ENCODE measurements around the gene EPB42.

EPB42 gene

DNA sequence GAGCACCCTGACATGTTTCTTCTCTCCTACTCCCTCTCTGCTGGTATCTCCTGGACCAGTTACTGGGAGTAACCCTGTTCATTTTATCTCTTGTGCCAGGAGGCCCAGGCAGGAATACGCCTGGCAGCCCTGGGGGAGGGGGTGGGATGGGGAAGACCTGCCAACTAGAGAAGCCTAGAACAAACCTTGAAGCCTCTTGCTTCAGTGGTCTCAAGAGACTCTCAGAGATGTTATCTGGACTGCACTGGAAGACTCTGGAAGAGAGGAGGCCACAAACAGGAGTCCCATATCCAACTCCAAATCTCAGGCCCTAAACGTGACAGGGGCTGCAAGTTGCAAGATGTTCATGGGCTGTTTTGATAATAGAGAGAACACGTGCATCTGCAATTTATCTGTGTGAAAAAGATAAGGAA, at the start of gene EPB42:
Gene EPB42 (minus strand): TSS at position 28 of the 413 bp plus-strand sequence. CDS start 193 bp downstream, outside the sequence.
- DNase-seq: no peak

DNA sequence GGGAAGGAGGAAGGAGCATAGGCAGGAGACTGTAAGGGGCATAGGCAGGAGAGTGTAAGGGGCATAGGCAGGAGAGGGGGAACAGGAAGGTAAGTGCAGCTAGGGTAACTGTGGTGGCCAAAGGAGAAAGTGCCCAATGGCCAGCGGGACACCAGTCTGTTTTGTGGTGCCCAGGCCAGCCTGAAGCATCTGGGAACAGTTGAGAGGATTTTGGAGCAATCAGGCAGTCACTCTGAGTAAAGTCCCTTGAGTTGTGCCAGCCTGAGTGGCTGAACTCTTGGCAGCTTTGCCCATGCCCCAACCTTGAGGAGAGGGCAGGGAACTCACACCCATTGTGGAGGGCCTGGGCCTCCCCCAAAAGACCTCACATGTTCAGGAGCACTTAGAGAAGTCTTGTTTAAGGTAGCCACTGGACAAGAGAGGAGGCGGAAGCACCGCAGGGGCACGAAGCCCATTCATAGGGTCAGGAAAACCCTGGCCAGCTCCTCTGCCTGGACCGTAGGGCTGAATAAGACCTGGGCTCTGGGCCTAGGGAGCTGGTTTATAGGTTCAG, 49.4 kb upstream of the EPB42 start:
- DNase-seq: no peak

DNA sequence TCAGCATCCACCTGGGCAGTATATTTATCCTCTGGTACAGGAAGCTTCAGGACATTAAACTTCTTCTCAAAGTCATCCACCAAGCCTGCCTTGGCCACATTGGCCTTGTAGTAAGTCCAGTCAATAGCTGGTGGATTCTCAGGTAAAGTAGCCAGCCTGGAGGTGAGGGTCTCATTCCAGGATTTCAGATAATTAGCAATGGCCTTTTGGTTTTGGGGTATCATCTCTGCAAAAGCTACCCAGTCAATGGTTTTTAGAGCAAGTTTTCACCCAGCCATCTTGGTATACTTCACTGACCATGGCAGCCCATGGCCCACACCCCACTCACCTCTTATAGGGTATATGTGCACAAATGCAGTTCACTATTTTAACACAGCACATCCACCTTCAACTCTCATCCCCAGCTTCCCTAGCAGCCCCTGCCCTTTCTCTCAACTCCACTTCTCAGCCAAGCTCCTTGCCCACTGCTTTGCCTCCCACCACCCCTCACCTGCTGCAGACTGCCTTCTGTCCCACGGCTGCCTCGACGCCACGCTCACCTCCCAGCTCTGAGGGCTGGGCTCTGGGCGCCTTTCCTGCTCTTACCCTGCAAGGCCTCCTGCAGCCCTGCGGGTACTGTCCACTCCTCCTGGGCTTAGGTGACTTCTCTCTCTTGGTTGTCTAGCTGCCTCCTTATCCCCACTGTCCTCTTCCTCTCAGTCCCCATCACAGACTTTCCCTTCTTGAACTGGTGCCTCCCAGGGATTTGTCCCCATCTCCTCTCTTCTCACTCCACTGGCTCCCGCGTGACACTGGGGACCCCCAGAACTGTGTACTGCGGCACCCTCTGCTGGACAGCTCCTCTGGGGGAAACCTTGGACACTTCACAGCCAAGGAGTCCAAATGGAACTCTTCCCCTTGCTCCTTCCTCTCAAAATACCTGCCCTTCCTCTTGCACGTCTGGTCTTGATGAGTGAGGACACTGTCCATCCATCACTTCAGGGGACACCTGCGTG, 47.6 kb upstream of the EPB42 start:
- DNase-seq: peak in 1 of 2 donors; percentile 33

DNA sequence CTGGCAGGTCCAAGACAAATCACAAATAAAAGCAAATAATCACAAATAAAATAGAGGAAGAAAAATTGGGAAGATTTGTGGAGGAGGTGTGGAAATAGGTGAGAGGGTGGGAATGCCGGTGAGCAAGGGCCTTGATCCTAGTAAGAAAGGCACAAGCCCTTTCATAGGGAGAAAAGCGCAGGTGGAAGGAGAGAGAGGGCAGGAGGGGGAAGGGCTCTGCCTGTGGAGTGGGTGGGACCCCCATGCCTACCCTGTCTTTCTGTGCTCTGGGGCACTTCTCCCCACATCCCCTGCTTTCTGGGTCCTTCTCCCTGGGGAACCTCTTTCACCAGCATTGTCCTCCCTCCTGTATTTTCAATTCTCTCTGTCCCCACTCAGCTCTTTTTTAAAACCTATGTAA, 46.6 kb upstream of the EPB42 start:
- no peak for DNase-seq

DNA sequence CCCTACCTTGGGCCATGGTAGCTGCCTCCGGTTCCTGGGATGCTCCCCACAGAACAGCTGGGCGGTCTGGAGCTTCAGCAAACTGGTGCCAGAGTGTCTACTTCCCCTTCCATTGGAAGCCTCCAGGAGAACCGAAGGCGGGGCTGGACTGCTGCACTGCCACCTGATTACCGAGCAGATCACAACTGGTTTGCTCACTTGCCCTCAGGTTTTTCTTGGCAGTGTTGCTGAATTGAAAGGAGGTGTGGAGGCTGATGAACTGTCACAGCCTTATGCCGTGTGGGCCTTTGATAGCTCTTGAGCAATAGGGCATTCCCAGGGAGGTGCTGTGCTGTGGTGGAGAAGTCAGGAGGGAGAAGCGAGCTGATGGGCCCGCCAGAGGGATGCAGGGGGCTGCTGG, 46.0 kb upstream of the EPB42 start, which contains the start of gene TGM5:
Gene TGM5 (minus strand): TSS at position 95 of the 400 bp plus-strand sequence. CDS start 79 bp downstream, at position 16.
- DNase-seq: no peak

DNA sequence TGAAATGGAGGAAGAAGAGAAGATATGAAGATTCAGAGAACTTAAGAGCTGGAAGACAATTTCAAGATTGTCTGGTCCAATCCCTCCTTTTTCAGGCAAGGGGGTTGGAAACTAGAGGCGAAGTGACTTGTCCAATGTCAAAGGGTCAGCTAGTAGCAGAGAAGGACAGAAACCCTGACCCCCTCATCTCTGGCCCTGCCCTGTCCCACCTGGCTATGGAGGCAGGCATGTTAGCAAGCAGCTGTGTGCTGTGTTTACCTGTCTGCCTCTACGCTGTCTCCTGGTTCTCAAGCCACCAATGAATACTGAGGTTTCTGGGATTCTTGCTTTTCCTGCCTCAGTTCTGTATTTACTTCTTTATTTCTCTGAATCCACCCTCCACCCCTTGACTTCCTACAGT, 45.6 kb upstream of the EPB42 start:
- DNase-seq: no peak

DNA sequence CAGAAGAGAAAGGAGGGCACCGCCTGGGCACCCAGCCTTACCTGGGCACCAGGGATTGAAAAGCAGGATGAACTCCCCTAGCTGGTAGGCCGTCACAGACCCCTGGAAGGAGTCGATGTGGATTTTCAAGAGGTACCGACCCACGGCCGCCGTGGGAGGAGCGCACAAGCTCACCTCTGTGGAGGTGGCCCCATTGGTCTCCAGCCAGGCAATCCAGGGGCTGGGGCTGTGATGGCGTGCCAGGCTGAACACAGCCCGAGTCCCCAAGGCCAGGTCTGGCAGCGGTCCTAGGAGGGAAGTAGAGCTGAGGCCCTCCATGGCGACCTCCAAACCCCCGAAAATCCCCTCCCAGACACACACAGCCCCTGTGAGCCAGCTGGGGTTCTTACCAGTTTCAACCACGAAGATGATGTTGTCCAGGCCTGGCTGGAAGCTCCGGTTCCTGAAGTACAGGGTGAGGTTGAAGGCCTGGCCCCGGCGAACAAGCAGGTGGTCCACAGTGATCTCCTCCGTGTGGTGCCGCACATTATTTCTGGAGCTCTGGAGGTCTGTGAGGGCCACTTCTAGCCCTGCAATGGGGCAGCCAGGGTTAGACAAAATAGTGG, 39.3 kb upstream of the EPB42 start:
- no peak for DNase-seq

DNA sequence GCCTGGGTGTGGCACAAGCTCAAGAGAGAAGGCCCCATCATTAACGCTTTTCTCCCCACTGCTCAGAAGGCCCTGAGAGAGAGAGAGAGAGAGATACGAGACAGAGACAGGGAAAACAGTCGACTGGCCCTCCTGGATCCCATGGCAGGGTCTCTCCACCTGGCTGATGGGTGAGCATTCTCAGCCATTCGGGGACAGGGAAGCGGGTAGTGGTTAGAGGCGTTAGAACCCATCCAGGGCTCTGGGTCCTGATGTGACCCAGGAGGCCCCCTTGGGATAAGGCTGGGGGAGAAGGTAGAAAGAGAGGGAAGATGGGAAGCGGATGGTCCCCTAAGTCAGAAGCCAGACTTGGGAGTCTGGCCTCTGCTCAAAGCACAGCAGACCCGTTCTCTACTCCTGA, 38.0 kb upstream of the EPB42 start:
- DNase-seq: no peak

DNA sequence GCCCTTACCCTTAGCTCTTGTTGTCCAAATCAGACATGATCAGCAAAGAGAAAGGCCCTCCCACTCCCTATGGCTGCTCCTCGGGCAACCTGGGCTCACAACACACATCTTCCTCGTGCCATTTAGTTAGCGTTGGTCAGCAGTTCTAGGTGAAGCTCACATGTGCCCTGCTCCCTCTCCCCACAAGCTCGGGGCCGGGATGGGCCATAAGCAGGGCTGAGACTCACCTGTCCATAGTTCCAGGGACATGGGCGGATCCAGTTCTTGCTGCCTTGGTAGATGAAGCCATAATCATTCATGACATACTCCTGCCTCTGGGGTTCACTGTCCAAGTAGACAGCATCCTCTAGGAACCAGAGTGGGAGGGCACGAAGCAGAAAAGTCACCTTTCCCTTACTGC, 35.5 kb upstream of the EPB42 start:
- no peak for DNase-seq

DNA sequence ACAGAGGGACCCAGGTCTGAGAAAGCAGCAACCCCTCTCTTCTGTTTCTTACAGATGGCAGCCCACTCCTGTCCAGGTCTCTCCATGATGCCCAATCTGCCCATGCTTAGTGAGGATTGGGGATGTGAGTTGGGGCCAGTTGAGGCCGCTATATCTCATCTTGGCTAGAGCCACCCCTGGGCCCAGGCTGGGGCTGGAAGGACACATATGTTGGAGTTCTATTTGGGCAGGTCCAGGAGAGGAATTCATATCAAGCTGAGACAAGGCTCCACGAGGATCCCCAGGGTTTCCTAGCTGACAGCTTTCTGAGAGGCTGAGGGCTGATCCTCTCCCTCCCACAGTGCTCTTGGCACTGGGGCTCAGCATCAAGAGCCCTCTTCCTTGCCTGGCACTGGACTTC, 34.6 kb upstream of the EPB42 start:
- no peak for DNase-seq

DNA sequence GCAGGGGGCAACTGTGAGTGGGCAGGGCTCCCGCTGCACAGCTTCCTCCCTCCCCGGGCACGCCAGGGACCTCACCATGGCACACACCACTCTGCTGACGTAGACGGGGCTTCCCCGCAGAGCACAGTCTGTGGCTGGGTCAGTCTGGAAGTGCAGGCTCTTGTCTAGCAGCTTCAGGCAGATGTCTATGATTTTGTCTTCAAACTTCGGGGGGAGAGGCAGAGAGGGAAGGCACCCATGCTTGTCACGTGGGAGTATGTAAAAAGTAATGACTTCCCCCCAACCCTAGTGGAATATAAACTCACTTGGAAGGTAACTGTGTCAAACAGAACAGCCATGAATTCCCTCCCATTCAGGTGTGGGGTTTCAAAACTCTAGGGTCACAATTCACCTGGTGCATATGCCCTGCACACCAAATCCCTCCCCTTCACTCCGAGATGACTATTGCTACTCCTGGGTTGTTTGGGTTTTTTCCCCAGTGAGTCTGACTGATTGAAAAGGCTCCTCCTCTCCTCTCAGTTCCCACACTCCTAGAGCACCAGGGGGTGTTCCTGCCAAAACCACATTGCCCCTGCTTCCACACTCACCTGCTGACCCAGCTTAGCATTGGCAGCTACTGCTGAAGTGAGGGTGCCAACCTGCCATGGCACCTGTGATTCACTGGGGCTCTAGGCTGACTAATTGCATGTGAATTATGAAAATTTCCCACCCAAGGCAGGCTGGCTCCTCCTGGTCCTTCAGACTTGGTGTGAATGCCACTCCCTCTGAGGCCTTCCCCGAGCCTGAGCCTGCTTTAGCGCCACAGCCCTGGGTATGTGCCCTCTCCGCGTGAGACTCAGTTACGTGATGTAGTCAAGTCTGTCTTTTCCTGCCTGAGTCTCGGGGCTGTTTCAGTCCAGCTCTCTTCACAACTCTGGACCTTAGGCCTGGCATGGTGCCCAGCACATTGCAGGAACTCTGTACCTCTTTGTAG, 32.9 kb upstream of the EPB42 start:
- peak in 1 of 2 donors; percentile 17 for DNase-seq

DNA sequence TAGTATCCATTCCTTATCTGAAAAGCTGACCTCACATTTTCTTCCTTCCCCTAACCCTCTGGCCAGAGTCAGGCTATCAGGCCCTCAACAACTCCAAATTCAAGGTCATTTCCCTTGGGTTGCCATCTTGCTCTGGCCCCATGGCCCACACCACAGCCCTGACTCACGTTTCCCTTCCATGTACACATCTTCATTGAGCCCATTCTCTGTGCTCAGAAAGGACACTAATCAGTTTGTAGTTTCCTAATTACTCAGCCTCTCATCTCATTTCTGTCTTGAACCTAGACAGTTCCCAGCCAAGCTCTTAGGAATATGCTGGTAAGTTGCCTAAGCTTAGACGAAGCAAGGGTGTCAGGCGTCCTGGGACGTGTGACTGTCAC, 31.0 kb upstream of the EPB42 start:
- DNase-seq: peak in 1 of 2 donors; percentile 7

DNA sequence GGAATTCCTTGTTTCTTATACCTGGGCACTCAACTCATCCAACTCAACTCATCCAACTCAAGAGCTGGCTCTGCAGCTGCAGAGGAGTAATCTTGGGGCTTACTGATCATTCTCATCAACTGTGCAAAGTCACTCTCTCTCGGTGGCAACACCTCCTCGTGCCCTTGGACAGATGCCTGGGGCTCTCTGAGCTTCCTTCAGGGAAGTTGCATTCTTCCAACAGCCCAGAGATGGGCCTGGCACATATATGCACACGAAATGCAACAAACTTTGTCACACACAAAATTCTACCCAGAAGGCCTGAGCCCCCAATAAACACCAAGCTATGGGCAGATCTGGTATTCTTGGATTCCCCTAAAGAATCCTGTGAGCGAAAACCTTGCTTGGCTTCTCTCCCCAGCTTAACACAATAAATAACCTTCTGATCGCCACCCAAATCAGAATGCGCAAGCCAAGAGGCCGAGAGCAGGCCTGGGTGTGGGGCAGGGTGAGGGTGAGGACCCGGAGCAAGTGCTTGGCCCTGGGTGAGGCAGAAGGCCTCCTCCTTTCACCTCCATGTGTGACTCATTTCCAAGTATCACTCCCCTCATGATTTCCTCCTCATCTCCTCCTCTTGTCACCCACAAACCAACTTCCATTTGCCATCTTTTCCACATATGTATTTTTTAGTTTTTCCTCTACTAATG, 30.5 kb upstream of the EPB42 start:
- no peak for DNase-seq

DNA sequence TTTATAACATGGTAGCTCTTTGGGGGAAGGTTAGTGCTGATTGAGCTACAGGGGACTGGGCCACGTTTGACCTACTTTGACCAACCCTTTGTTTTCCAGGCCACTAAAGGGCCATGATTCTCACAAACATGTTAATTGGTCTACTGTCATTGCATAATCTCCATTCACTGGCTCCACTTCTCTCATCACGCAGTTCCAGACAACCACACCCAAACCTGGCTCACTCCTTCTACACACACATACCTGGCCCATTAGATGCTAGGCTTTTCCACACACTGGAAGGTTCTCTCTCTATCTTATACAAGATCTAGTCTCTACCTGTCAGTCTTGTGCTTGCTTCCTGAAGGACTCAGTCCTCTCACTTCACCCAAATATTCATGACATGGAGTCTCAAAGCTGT, 30.0 kb upstream of the EPB42 start:
- no peak for DNase-seq

DNA sequence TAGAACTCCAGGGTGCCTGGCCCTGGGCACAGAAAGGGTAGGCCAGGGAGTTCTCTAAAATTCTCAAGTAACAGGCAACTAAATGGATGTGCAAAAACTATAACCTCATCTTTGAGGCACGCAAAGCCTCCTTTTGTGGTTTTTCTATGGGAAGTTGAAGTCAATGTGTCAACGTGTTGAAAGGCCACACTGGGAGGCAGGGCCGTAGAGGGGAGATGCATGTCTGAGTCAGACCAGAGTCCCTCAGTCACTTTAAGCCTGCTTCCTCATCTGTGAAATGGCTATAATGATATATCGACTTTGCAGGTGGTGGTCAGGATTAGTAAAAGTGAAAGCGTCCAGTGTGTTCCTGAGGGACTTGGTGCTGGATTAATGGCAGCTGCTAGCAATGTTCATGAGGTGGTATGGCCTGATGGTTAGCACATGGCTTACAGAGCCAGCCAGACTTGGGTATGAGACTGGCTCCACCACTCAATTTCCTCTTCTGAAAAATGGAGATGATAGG, 28.9 kb upstream of the EPB42 start:
- no peak for DNase-seq

DNA sequence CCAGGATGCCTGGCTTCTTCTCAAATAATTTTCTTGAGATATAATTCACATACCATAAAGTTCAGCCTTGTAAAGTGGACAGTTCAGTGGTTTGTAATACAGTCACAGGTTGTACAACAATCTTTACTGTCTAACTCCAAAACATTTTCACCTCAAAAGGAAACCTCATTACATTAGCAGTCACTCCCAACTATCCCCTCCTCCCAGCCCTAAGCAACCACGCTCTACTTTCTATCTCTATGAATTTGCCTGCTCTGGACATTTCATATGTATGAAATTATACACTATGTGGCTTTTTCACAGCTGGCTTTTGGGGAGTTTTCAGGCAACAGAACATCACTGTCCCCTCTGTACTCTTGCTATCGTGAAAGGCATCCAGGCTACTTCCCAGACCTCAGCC, 28.4 kb upstream of the EPB42 start:
- no peak for DNase-seq

DNA sequence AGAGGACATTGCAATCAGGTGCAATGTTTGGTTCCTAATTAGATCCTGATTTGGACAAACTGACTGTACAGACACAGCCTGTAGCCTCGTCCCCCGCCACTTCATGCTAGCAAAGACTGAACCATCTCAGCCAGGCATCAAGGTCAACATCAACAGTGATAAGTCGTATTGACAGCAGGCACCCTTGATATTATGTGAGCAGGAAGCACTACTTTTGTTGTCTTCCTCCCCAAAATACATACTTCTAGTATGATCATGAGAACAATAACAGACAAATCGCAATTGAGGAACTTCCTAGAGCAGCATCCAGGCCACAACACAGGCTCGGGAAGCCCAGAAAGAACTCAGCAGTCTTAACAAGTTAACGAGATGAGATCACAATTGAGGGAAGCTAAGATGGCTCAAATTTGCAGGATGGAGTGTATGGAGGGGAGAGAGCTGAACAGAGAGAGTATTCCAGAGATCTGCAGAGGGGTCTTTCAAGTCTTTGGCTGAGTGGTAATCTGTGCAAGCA, 25.5 kb upstream of the EPB42 start:
- DNase-seq: no peak

DNA sequence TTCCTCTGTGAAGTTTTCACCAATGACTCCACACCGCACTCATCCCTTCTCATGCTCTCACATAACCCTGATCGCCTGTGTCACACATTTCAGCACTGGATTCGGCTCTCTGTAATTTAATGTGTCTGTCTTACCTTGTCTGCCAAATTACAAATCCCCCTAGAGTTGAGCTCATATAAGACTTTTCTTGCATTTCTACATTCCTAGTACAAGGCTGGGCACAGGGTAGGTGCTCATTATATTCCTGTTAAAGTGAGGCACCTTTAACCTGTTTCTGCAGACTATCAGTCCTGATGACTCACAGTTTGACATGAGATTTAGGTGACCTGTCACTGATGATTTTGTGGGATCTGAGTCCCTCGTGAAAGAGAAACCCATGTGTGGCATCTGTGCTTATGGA, 23.3 kb upstream of the EPB42 start:
- no peak for DNase-seq

DNA sequence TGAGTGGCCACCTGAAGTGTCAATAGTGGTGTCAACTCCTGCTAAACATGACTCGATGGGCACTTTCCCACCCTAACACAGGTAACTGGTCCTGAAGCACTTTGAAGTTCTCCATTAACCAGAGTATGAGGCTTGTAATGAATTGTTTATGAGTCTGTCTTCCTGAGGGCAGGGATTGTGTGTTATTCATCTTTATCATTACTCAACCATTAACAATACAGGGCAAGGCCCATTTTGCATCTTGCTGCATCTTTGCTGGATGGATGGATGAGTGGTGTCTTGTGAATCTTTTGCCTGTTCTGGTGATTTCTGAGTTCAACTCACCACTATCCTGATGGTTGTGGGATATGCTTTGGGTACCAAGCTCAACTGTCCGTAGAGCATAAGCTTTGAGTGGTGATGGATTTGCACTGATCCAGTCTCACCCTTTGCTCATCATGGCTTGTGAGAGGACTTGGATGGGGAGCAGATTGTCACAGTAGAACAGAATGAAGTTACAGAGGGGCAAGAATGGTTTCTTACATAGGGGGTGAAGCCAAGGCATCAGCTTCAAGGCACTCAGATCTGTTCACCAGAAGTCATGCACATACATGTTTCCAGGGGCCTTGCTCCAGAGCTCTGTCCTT, 22.3 kb upstream of the EPB42 start:
- no peak for DNase-seq

DNA sequence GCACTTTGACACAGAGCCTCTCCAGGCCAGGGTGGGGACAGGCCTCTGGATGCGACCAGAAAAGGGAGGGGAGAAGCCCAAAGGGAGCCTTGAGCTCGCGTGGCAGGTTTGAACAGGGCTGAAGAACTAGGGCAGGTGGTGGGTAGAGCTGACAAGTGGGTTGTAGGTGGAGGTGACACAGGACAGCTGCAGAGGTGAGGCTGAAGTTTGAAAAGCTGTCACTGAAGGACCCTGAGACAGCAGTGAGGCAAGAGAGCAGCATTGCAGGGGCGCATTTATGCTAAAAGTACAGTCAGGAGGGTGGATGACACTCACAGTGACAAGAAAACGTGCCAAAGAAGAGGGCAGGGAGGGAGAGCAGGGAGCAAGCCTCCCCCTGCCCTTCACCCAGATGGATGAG, 21.8 kb upstream of the EPB42 start:
- DNase-seq: no peak

DNA sequence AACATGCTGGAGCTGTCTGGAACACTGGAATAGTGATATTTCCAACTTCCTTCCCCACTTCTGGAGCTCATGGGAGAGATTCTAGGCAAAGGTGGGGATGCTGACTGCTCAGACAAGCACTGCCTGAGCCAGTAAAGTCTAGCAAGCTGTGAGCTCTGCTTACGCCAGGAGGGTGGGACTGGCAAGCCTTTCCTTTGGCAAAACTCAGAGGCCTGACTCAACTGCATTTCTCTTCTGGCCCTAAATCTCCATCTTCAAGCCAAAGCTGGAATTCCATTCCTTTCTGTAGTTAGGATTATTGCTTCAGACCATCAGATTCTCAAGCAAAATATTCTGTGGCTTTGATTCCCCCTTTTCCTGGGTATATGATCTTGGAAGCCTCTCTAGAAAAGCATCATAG, 20.3 kb upstream of the EPB42 start:
- DNase-seq: no peak
